EH (cell line): ENCODE measurements around the gene COQ8A.

Experiments
- DNase-seq: peaks from one replicate; pipeline ENCODE4 v3.0.0-alpha.2; 2015; ENCODE audit warnings: low read depth

The COQ8A gene

DNA sequence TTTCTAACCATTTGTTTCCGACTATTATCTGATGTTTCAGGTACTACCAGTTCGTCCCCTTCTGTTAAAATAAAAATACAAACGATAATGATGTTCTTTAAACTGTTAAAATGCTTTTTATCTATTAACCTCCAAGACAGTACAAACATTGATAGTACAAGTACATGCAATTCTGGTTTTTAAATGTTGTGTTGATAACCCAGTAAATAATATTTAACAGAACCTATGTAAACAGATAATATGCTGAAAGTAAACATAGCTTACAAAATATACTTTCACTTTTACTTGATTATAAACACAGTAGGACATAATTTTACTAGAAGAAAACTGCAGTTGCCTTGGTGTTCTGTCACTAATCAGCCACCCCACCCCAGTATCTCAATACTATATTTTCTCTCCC, 76.9 kb downstream of the COQ8A start:
- DNase-seq: no peak

DNA sequence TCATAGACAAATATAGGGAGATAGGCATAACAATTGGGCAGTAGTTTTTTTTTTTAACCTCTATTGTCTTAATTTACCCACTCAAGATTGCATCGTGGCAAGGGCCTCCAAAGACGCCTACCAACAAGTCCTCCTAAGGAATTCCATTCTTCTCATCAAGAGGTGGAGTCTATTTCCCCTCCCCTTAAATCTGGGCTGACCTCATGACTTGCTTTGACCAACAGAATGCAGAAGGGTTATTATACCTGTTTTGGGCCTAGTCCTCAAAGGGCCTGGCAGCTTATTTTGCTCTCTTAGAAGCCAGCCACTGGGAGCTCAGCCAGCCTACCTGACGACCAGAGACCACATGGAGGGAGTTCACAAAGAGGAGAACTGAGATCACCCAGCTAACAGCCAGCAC, 92.3 kb downstream of the COQ8A start:
- no peak for DNase-seq

DNA sequence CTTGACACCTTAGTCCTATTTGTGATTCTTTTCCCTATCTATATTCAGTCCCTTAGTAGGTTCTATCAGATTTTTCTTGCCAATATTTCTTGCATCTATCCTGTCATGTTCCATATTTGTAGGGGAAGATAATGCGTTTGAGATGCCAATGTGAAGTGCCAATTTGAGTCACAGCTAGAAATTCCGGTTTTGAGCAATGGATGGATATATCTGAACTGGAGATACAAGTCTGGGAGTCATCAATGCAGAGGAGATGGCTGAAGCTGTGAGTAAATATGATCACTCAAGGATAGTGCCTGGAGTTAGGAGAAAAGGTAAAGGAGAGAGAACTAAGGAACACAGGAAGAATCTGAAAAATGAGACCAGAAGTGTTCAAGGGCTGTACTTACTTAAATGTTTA, 93.8 kb downstream of the COQ8A start:
- no peak for DNase-seq

DNA sequence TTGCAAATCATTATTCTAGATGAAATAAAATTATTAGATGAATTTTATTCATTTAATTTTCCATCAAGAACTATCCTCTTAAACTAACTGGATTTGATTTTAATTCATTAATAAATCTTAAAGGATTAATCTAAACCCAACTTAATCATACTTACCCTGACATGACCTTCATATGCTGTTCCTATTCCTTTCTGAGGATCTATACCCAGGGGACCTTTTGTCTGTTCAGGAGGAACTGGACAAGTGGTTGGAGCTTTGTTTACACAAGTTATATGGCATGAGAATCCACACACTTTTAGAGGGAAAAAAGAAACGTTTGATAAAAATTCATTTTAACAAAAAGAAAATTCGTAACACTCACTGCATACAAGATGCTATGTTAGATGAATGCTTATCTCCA, 95.2 kb downstream of the COQ8A start:
- no peak for DNase-seq

DNA sequence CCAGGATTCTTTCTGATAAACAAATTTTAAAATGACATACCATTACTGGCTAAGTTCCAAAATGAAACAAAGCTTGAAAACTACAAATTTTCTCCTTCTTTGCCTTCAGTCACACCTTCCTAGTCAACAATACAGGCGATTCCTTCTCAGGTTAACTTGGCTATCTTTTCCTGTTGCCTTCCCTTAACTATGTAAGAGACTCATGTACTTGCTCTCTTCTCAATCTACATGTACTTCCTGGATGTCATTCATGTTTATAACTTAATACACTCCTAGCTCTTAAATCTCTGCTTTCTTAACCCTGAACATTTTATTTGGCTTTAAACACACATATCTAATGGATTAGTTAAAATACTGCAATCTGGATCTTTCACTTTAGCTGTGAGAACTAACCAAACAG, 97.0 kb downstream of the COQ8A start:
- DNase-seq: no peak
